ENCODE measurements around the gene UBL3.
A peak's percentile ranks its signal among the peaks of the same experiment; 100 is the strongest.

UBL3 gene

GRCh38 chr13:29805994-29806979 lies 44.1 kb downstream of the UBL3 start:
- DNase-seq = no peak

GRCh38 chr13:29803221-29803620 lies 47.2 kb downstream of the UBL3 start:
- DNase-seq = no peak

- DNase-seq = no peak
Measured at GRCh38 chr13:29802621-29803020, 47.8 kb downstream of the UBL3 start.

- DNase-seq = no peak
Measured at GRCh38 chr13:29801737-29802305, 48.6 kb downstream of the UBL3 start.

- DNase-seq = no peak
Measured at GRCh38 chr13:29801102-29801501, 49.3 kb downstream of the UBL3 start.

- DNase-seq = no peak
Measured at GRCh38 chr13:29800687-29801086, 49.7 kb downstream of the UBL3 start.

GRCh38 chr13:29799041-29799440 lies 51.4 kb downstream of the UBL3 start:
- DNase-seq = no peak

GRCh38 chr13:29791997-29792780 lies 58.2 kb downstream of the UBL3 start:
- DNase-seq = no peak

- no peak for DNase-seq
Measured at GRCh38 chr13:29791508-29791907, 58.9 kb downstream of the UBL3 start.

GRCh38 chr13:29786698-29787097 lies 63.7 kb downstream of the UBL3 start:
- no peak for DNase-seq

- DNase-seq = no peak
Measured at GRCh38 chr13:29785978-29786377, 64.4 kb downstream of the UBL3 start.

GRCh38 chr13:29782798-29783197 lies 67.6 kb downstream of the UBL3 start:
- DNase-seq = no peak

- DNase-seq = no peak
Measured at GRCh38 chr13:29774830-29775229, 75.6 kb downstream of the UBL3 start.

GRCh38 chr13:29771247-29771646 lies 79.2 kb downstream of the UBL3 start:
- peak; percentile 10 for DNase-seq

- no peak for DNase-seq
Measured at GRCh38 chr13:29767006-29767405, 83.4 kb downstream of the UBL3 start.

GRCh38 chr13:29763436-29764180 lies 86.8 kb downstream of the UBL3 start:
- no peak for DNase-seq

- no peak for DNase-seq
Measured at GRCh38 chr13:29761815-29762214, 88.6 kb downstream of the UBL3 start.

GRCh38 chr13:29761160-29761559 lies 89.3 kb downstream of the UBL3 start:
- no peak for DNase-seq

- DNase-seq = no peak
Measured at GRCh38 chr13:29760544-29760943, 89.9 kb downstream of the UBL3 start.

- DNase-seq = no peak
Measured at GRCh38 chr13:29758531-29759114, 91.8 kb downstream of the UBL3 start.

- no peak for DNase-seq
Measured at GRCh38 chr13:29756506-29756905, 93.9 kb downstream of the UBL3 start.

GRCh38 chr13:29754473-29754806 lies 96.0 kb downstream of the UBL3 start:
- DNase-seq = no peak

Data from SHP77 treated with DMSO at 0.1 percent for 48 hours (cell line).